Activated CD4-positive, alpha-beta T cell treated with anti-CD3 and anti-CD28 coated beads for 36 hours (primary cell): ENCODE results near the gene DYNLT4. TPM values are rescaled to one million over a fixed set of nuclear protein-coding genes. Genes with fewer than 3 reads are reported as not detected.

Source experiments
- ATAC-seq: fragments of 200-7000 bp; cut with Tn5 transposase; one replicate; pipeline ENCODE4 v1.10.0; 2021; ENCODE audit warnings: mild to moderate bottlenecking, moderate library complexity
- CTCF ChIA-PET: fragments of 350-600 bp; sonication (Branson Sonifier 250); formaldehyde crosslinking; loops from one replicate; lab custom pipeline; 2021; ENCODE audit warnings: antibody characterized with exemption; lab: Charles Lee
- POLR2A ChIA-PET: fragments of 350-600 bp; sonication (Branson Sonifier 250); formaldehyde crosslinking; loops from one replicate; lab custom pipeline; 2021; ENCODE audit warnings: antibody characterized with exemption, inconsistent platforms; lab: Charles Lee
- DNase-seq: peaks from one replicate; pipeline ENCODE4 v3.0.0-alpha.2; 2020
- H3K27ac Mint-ChIP-seq: one replicate; pipeline ENCODE4 v1.8.0; 2021; ENCODE audit warnings: mixed read lengths
- H3K27me3 Mint-ChIP-seq: one replicate; pipeline ENCODE4 v1.8.0; 2021; ENCODE audit warnings: mixed read lengths
- H3K36me3 Mint-ChIP-seq: one replicate; pipeline ENCODE4 v1.8.0; 2021; ENCODE audit warnings: low read depth, mixed read lengths
- H3K4me1 Mint-ChIP-seq: one replicate; pipeline ENCODE4 v1.8.0; 2021; ENCODE audit warnings: mixed read lengths
- H3K4me3 Mint-ChIP-seq: one replicate; pipeline ENCODE4 v1.8.0; 2021; ENCODE audit warnings: mild to moderate bottlenecking, moderate library complexity, mixed read lengths
- H3K9me3 Mint-ChIP-seq: one replicate; pipeline ENCODE4 v1.8.0; 2021; ENCODE audit warnings: low read depth, mixed read lengths
- intact Hi-C, 2 experiments: fragments of 100-400 bp; cut with DNase I in 1 of 2; cut with micrococcal nuclease in 1 of 2; formaldehyde crosslinking; loops; one replicate each; pipeline versions ENCODE4 v1.14.2 to v1.15.1; 2022 to 2024; cut with DNase I, micrococcal nuclease
- total RNA-seq, 2 experiments: library from RNA; stranded (reverse); gene quantifications; one replicate each; pipeline ENCODE4 v1.2.3, GENCODE V29; 2021

DYNLT4 gene
- total RNA-seq, 2 experiments from 2014 or later: 0.32 TPM; not detected in 1

- no peaks in the 10 kb centered on the region for H3K9me3 Mint-ChIP-seq
- intact Hi-C loops: loop anchor here (1.0 to 10.0 kb wide), 9 partner anchors 8 to 686 kb away; partner anchors contain the start of gene TESK2 (in 1 of the 2)
- H3K27me3 Mint-ChIP-seq: no peaks in the 10 kb centered on the region
- CTCF ChIA-PET: interaction anchor here (0.6 to 3.7 kb wide), 19 partner anchors 9 to 908 kb away, joined by 3 to 41 read pairs (median 5); partner anchors contain the start of genes ARMH1, HECTD3, PLK3 and RNU5D-1
- peak overlapping the region; percentile 87 for H3K4me3 Mint-ChIP-seq
- POLR2A ChIA-PET: interaction anchor here (0.6 to 8.5 kb wide), 20 partner anchors 9 to 776 kb away, joined by 3 to 337 read pairs (median 6); partner anchors contain the start of genes EIF2B3, KIF2C, MUTYH and PLK3
- DNase-seq (peak; percentile 95), ATAC-seq (peak; percentile 53)
- peak overlapping the region; percentile 99 for H3K27ac Mint-ChIP-seq
- peaks cover 48% of the 10 kb centered on the region for H3K36me3 Mint-ChIP-seq
- H3K4me1 Mint-ChIP-seq: peaks cover 86% of the 10 kb centered on the region
Observed at GRCh38 chr1:44808938-44809917, 2.1 kb upstream of the DYNLT4 start.

- H3K4me3 Mint-ChIP-seq: peak within 1 kb of the TSS; percentile 87
- H3K27me3 Mint-ChIP-seq: no peaks in the 10 kb centered on the region
- DNase-seq (peak; percentile 91), ATAC-seq (peak; percentile 60)
- peak within 1 kb of the TSS; percentile 99 for H3K27ac Mint-ChIP-seq
- CTCF ChIA-PET: interaction anchor here (0.6 to 3.7 kb wide), 18 partner anchors 8 to 533 kb away, joined by 3 to 41 read pairs (median 5); partner anchors contain the start of genes HECTD3, PLK3, RNU5D-1 and UROD
- POLR2A ChIA-PET: interaction anchor here (0.9 to 8.5 kb wide), 18 partner anchors 8 to 777 kb away, joined by 3 to 337 read pairs (median 8); partner anchors contain the start of genes BEST4, KIF2C, MUTYH and PLK3
- H3K4me1 Mint-ChIP-seq: peaks cover 91% of the 10 kb centered on the region
- intact Hi-C loops: loop anchor here (2.0 to 10.0 kb wide), 5 partner anchors 31 to 687 kb away; partner anchors contain the start of gene TESK2 (in 1 of the 2)
- H3K36me3 Mint-ChIP-seq: peaks cover 53% of the 10 kb centered on the region
- H3K9me3 Mint-ChIP-seq: no peaks in the 10 kb centered on the region
Observed at GRCh38 chr1:44808063-44808937, 1.1 kb upstream of the DYNLT4 start, which contains the start of gene BTBD19. Gene BTBD19, plus strand, starts transcription at chr1:44808523. Its CDS starts 298 bp downstream, at chr1:44808821.

DNA sequence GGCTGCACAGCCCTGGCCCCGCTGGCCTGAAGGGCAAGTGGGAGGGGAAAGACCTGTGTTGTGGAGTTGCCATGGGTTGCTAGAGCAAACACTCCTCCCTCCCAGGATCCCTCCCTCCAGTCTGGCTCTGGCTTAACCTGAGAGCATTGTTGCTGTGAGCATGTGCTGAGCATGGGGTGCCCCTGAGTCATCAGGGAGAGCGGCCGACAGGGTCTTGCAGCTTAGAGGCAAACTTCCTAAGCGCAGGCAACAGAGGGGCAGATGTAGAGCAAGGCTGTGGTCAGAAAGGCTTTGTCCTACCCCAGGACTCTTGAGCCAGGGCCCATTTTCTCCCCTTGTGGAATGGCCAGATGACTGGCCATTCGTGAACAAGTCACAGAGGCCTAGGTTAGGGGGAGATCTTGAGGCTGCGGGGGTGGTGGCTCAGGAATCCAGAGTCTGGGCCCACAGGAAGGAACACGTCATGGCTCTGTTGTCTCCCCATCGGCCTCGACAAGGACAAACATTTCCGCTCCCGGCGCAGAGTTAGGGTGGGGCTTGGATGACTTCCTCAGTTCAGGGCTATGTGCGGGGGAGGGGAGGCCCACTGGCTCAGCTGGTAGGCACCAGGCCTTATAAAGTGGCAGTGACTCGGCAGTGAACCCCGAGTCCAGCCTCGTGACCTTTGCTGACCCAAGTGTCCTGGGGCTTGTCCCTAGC is 362 bp upstream of the DYNLT4 start:
- POLR2A ChIA-PET: interaction anchor here (0.9 to 8.5 kb wide), 10 partner anchors 11 to 533 kb away, joined by 3 to 337 read pairs (median 13); partner anchors contain the start of genes BEST4, KIF2C, MUTYH and RNU5D-1
- Mint-ChIP-seq H3K9me3 (no peaks in the 10 kb centered on the region), H3K4me1 (peaks cover 92% of the 10 kb centered on the region), H3K27me3 (no peaks in the 10 kb centered on the region), H3K36me3 (peaks cover 61% of the 10 kb centered on the region), H3K4me3 (peak overlapping the region; percentile 87), H3K27ac (peak overlapping the region; percentile 99)
- peak; percentile 57 for ATAC-seq
- DNase-seq: peak; percentile 94
- intact Hi-C loops: loop anchor here (1.0 to 10.0 kb wide), 8 partner anchors 31 to 775 kb away; partner anchors contain the start of genes KIF2C (in 1 of the 2) and TESK2 (in 1 of the 2)
- CTCF ChIA-PET: interaction anchor here (0.8 to 3.7 kb wide), 10 partner anchors 9 to 839 kb away, joined by 3 to 41 read pairs (median 5); partner anchors contain the start of genes HECTD3, RNU5D-1 and UROD

- intact Hi-C loops: loop anchor here (2.0 to 10.0 kb wide), 4 partner anchors 174 to 777 kb away; partner anchors contain the start of gene TESK2 (in 1 of the 2)
- Mint-ChIP-seq H3K9me3 (no peaks in the 10 kb centered on the region), H3K27me3 (no peaks in the 10 kb centered on the region), H3K27ac (peak overlapping the region; percentile 99), H3K4me1 (peaks cover 87% of the 10 kb centered on the region), H3K4me3 (no peak overlapping the region), H3K36me3 (peaks cover 64% of the 10 kb centered on the region)
- ChIA-PET CTCF (interaction anchor here (1.8 to 3.7 kb wide), 2 partner anchors 12 to 13 kb away, joined by 4 to 41 read pairs; no protein-coding TSS in a partner anchor), POLR2A (interaction anchor here (0.6 to 8.5 kb wide), 12 partner anchors 8 to 777 kb away, joined by 3 to 337 read pairs (median 4); partner anchors contain the start of genes AKR1A1, BEST4, RNU5D-1 and RPS8)
- ATAC-seq (no peak), DNase-seq (peak; percentile 17)
Observed at GRCh38 chr1:44806025-44806703, 987 bp downstream of the DYNLT4 start.

DNA sequence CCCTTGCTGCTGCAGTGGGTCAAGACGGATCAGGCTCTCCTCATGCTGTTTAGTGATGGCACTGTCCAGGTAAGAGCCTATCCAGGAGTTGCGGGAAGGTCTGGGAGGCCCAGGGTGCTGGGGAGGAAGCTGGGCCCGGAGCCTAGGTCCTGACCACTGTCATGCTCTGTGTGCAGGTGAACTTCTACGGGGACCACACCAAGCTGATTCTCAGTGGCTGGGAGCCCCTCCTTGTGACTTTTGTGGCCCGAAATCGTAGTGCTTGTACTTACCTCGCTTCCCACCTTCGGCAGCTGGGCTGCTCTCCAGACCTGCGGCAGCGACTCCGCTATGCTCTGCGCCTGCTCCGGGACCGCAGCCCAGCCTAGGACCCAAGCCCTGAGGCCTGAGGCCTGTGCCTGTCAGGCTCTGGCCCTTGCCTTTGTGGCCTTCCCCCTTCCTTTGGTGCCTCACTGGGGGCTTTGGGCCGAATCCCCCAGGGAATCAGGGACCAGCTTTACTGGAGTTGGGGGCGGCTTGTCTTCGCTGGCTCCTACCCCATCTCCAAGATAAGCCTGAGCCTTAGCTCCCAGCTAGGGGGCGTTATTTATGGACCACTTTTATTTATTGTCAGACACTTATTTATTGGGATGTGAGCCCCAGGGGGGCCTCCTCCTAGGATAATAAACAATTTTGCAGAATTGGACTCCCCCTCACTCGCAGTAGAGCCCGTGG is 1.7 kb downstream of the DYNLT4 start:
- Mint-ChIP-seq H3K27ac (peak overlapping the region; percentile 77), H3K4me3 (no peak overlapping the region), H3K27me3 (no peaks in the 10 kb centered on the region), H3K4me1 (peaks cover 80% of the 10 kb centered on the region), H3K36me3 (peaks cover 67% of the 10 kb centered on the region), H3K9me3 (no peaks in the 10 kb centered on the region)
- ATAC-seq: no peak
- CTCF ChIA-PET: interaction anchor here (0.5 to 1.8 kb wide), 2 partner anchors 12 to 207 kb away, joined by 3 to 4 read pairs; no protein-coding TSS in a partner anchor
- POLR2A ChIA-PET: interaction anchor here (0.5 to 8.5 kb wide), 6 partner anchors 13 to 84 kb away, joined by 3 to 337 read pairs (median 6); partner anchors contain the start of gene RNU5D-1
- DNase-seq: peak; percentile 13
- intact Hi-C loops: loop anchor here (2.0 to 10.0 kb wide), 4 partner anchors 173 to 777 kb away; partner anchors contain the start of gene TESK2 (in 1 of the 2)

DNA sequence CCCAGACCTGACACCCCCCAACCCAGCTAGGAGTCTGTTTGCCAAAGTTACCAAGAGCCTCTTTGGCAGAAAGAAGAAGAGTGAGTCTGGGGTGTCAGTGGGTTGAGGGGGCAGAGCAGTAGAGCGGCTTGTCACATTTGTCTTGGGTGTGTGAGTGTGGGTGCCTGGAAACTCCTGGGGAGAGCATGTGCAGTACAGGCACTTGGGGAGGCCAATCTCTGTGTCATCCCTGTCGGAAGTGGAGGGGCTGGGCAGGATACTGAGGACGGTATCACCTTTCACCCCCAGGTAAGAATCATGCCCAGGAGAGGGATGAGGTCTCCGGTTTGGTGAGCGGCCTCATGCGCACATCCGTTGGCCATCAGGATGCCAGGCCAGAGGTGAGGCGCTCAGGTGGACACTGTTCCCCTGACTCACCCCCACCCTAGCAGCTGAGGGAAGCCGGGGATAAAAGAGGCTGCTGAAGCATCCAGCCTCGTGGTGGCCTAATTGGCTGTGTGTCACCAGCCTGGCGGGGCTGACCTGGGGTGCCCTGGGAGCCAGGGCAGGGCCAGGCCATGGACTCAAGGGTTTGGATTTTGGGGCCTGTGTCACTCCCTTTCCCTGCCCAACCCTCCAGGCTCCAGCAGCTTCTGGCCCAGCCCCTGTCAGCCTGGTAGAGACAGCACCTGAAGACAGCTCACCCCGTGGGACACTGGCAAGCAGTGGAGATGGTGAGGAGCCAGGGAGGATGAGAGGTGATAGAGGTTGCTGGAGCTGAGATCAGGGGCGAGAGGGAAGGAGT is 3.6 kb downstream of the DYNLT4 start:
- CTCF ChIA-PET: no interaction called here

GRCh38 chr1:44803062-44803311 is 4.2 kb downstream of the DYNLT4 start:
- CTCF ChIA-PET: no interaction called here
- peak overlapping the region; percentile 87 for H3K4me3 Mint-ChIP-seq
- POLR2A ChIA-PET: interaction anchor here (1.4 to 5.1 kb wide), 2 partner anchors 17 to 81 kb away, joined by 4 to 186 read pairs; no protein-coding TSS in a partner anchor
- no peak for DNase-seq
- no peaks in the 10 kb centered on the region for H3K9me3 Mint-ChIP-seq
- peaks cover 65% of the 10 kb centered on the region for H3K4me1 Mint-ChIP-seq
- peak overlapping the region; percentile 88 for H3K27ac Mint-ChIP-seq
- intact Hi-C loops: loop anchor here (10.0 kb wide), 2 partner anchors 502 to 692 kb away; partner anchors contain the start of gene TESK2 (in 1 of the 2)
- peaks cover 63% of the 10 kb centered on the region for H3K36me3 Mint-ChIP-seq
- H3K27me3 Mint-ChIP-seq: no peaks in the 10 kb centered on the region
- no peak for ATAC-seq

More for the DNA sequence above, 3.6 kb downstream of the DYNLT4 start:
- DNase-seq (peak; percentile 27), ATAC-seq (no peak)
- H3K36me3 Mint-ChIP-seq: peaks cover 63% of the 10 kb centered on the region
- H3K27me3 Mint-ChIP-seq: no peaks in the 10 kb centered on the region
- H3K4me3 Mint-ChIP-seq: peak overlapping the region; percentile 87
- peaks cover 69% of the 10 kb centered on the region for H3K4me1 Mint-ChIP-seq
- POLR2A ChIA-PET: interaction anchor here (1.4 to 8.5 kb wide), 2 partner anchors 16 to 82 kb away, joined by 4 to 337 read pairs; no protein-coding TSS in a partner anchor
- no peaks in the 10 kb centered on the region for H3K9me3 Mint-ChIP-seq
- intact Hi-C loops: loop anchor here (10.0 kb wide), 2 partner anchors 501 to 691 kb away; partner anchors contain the start of gene TESK2 (in 1 of the 2)
- peak overlapping the region; percentile 88 for H3K27ac Mint-ChIP-seq
